Stomach smooth muscle (tissue), 2 donors: Measurements from ENCODE around the gene BMP6.
"Not testable (repeated sequence)": the region's sequence is repeated elsewhere in the genome, so short reads cannot be mapped to it uniquely, and the experiment has no call there.

Experiments
- H3K27ac ChIP-seq: one replicate; pipeline ENCODE4 v1.7.0; 2013; ENCODE audit warnings: mild to moderate bottlenecking, low read length, inconsistent platforms
- H3K27me3 ChIP-seq, 2 donors: one replicate each; pipeline ENCODE4 v1.7.0; 2013; ENCODE audit warnings: low read length in 2 of 2; ENCODE audit not compliant: insufficient read depth in 2 of 2, control insufficient read depth in 1 of 2
- H3K36me3 ChIP-seq, 2 donors: one replicate each; pipeline ENCODE4 v1.7.0; 2013; ENCODE audit warnings: low read length in 2 of 2; ENCODE audit not compliant: control insufficient read depth in 2 of 2, insufficient read depth in 2 of 2
- H3K4me1 ChIP-seq: one replicate; pipeline ENCODE4 v1.7.0; 2013; ENCODE audit warnings: low read length; ENCODE audit not compliant: control insufficient read depth, insufficient read depth
- H3K4me3 ChIP-seq, 2 donors: one replicate each; pipeline ENCODE4 v1.7.0; 2013; ENCODE audit warnings: low read length in 2 of 2
- H3K9ac ChIP-seq, 2 donors: one replicate each; pipeline ENCODE4 v1.7.0; 2013; ENCODE audit warnings: low read length in 2 of 2, mild to moderate bottlenecking in 1 of 2
- H3K9me3 ChIP-seq, 2 donors: one replicate each; pipeline ENCODE4 v1.7.0; 2013; ENCODE audit warnings: low read length in 2 of 2; ENCODE audit not compliant: control insufficient read depth in 2 of 2
- donor health status: healthy.
- donor health status: Pancreatic carcinoma.

The BMP6 gene

DNA sequence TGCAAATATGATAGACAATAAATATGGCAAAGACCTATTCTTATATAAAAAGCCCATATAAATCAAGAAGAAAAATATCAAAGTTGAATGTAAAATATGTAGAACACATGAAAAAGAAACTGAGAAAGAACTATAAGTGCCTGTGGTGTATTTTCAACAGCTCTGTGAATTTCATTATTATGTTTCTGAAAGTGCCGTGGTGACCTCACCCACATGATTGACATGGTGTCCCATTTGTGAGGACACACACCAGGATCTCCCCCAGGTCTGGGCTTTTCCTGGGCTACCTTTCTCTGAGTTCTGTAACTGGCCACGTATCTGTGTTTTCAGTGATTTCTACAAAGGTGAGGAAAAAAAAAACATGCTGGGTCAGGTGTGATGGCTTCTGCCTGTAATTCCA, 86.7 kb downstream of the BMP6 start:
- H3K9me3 ChIP-seq = no peaks in the 10 kb centered on the region
- H3K36me3 ChIP-seq = no peaks in the 10 kb centered on the region
- H3K4me3 ChIP-seq = no peak overlapping the region
- no peak overlapping the region for H3K9ac ChIP-seq
- no peaks in the 10 kb centered on the region for H3K27me3 ChIP-seq
- no peaks in the 10 kb centered on the region for H3K4me1 ChIP-seq
- no peak overlapping the region for H3K27ac ChIP-seq

- Histone ChIP-seq H3K36me3 (no peaks in the 10 kb centered on the region), H3K4me3 (no peak overlapping the region), H3K9me3 (no peaks in the 10 kb centered on the region), H3K9ac (no peak overlapping the region), H3K27me3 (no peaks in the 10 kb centered on the region), H3K27ac (no peak overlapping the region), H3K4me1 (no peaks in the 10 kb centered on the region)
These were observed 87.3 kb downstream of the BMP6 start for GRCh38 chr6:7813193-7813592.

DNA sequence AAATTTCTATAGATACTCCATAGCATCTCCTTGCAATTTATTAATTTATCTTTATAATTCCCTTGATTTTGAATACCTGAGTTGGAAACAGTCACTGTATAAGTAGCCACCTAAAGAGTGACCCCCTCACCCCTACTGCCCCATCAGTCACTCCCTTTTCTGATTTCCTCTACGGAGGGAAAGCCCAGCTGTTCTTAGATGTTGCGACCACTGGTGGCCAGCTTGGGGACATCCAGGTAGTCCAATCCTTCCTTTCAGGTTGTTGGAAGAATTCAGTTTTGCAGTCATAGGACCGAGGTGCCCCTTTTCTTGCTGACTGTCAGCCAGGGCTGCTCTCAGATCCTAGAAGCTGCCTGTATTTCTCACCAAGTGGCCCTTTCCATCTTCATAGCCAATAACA, 87.8 kb downstream of the BMP6 start:
- no peaks in the 10 kb centered on the region for H3K4me1 ChIP-seq
- H3K4me3 ChIP-seq = no peak overlapping the region
- no peak overlapping the region for H3K27ac ChIP-seq
- no peak overlapping the region for H3K9ac ChIP-seq
- no peaks in the 10 kb centered on the region for H3K36me3 ChIP-seq
- no peaks in the 10 kb centered on the region for H3K27me3 ChIP-seq
- no peaks in the 10 kb centered on the region for H3K9me3 ChIP-seq

- Histone ChIP-seq H3K9me3 (no peaks in the 10 kb centered on the region), H3K4me3 (no peak overlapping the region), H3K27ac (no peak overlapping the region), H3K9ac (no peak overlapping the region), H3K4me1 (no peaks in the 10 kb centered on the region), H3K27me3 (no peaks in the 10 kb centered on the region), H3K36me3 (no peaks in the 10 kb centered on the region)
These were observed 89.8 kb downstream of the BMP6 start for GRCh38 chr6:7815716-7816115.

- H3K9ac ChIP-seq, H3K27ac ChIP-seq, H3K36me3 ChIP-seq, H3K4me3 ChIP-seq, H3K27me3 ChIP-seq, H3K9me3 ChIP-seq, H3K4me1 ChIP-seq: not testable (repeated sequence)
These were observed 91.3 kb downstream of the BMP6 start for GRCh38 chr6:7817184-7817583.

- H3K27ac ChIP-seq = no peak overlapping the region
- H3K4me1 ChIP-seq = no peaks in the 10 kb centered on the region
- H3K36me3 ChIP-seq = no peaks in the 10 kb centered on the region
- no peaks in the 10 kb centered on the region for H3K9me3 ChIP-seq
- no peak overlapping the region for H3K9ac ChIP-seq
- H3K27me3 ChIP-seq = no peaks in the 10 kb centered on the region
- no peak overlapping the region for H3K4me3 ChIP-seq
These were observed 92.6 kb downstream of the BMP6 start for GRCh38 chr6:7818257-7819214.

DNA sequence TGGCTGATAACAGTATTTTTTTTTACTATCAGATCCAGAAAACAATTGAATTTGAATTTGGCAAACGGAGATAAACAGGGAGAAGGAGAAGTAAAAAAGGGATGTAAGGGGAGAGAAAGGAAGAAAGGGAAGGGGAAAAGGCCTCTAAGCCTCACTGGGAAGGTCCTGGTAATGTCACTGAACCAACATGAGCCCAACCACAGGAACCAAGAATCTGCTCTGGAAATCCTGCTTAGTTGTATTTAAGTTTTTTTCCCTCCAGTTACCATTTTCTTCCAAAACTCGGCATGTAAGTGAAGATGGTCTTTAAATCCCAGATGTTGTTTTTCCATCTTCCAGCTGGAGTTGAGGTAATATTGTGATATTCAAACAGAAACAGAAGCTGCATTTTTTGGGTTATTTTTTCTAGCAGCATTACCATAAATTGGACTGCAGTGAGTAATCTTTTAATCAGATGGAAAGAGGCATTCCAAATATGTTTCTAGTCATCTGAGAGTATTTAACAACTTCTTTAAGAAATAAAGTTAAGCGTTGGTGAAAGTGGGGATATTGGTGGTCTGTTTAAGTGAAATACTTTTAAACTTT, 93.6 kb downstream of the BMP6 start:
- H3K36me3 ChIP-seq = no peaks in the 10 kb centered on the region
- H3K27me3 ChIP-seq = no peaks in the 10 kb centered on the region
- H3K9ac ChIP-seq = no peak overlapping the region
- H3K4me3 ChIP-seq = no peak overlapping the region
- no peak overlapping the region for H3K27ac ChIP-seq
- H3K4me1 ChIP-seq = no peaks in the 10 kb centered on the region
- H3K9me3 ChIP-seq = no peaks in the 10 kb centered on the region

DNA sequence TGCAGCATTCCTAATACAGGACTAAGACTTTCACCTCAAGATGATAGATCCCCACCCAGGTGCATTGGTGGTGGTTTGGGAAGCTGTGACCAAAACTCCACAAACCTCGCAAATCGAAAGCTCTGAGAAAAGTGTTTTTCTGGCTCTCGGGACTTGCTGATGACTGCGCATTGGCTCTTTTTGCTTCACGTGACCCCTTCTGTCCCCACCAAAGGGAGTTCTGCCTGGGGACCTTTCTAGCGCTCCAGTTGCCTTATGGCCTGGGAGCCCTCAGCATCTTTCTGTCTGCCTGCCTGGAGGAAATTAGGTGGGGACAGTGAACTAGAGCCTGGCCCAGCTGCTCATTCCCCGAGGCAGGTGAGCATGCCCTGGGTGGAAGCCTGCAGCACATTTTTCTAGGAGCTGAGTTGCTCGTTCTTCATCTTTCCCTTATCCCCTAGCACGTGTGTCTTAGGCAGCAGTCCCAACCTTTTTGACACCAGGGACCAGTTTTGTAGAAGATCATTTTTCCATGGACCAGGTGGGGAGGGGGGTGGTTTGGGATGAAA, 94.5 kb downstream of the BMP6 start:
- H3K27me3 ChIP-seq = no peaks in the 10 kb centered on the region
- H3K4me1 ChIP-seq = no peaks in the 10 kb centered on the region
- no peaks in the 10 kb centered on the region for H3K9me3 ChIP-seq
- no peak overlapping the region for H3K27ac ChIP-seq
- H3K36me3 ChIP-seq = no peaks in the 10 kb centered on the region
- H3K9ac ChIP-seq = no peak overlapping the region
- H3K4me3 ChIP-seq = no peak overlapping the region

DNA sequence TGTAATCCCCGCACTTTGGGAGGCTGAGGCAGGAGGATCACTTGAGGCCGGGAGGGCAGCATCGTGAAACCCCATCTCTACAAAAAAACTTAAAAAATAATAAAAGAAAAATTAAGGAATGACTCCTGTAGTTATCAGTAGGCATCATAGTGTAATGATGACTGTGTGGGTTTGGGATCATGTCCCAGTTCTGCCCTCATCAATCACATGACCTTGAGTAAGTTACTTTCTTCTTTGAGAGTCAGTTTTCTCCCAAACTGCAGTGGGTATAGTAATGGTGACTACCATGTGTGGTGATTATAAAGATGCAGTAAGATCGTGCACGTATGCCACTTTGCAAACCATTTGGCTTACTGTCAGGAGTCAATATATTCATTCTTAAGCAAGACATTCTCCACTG, 95.5 kb downstream of the BMP6 start:
- Histone ChIP-seq H3K27ac (no peak overlapping the region), H3K9me3 (no peaks in the 10 kb centered on the region), H3K36me3 (no peaks in the 10 kb centered on the region), H3K27me3 (no peaks in the 10 kb centered on the region), H3K4me1 (no peaks in the 10 kb centered on the region), H3K4me3 (no peak overlapping the region), H3K9ac (no peak overlapping the region)

DNA sequence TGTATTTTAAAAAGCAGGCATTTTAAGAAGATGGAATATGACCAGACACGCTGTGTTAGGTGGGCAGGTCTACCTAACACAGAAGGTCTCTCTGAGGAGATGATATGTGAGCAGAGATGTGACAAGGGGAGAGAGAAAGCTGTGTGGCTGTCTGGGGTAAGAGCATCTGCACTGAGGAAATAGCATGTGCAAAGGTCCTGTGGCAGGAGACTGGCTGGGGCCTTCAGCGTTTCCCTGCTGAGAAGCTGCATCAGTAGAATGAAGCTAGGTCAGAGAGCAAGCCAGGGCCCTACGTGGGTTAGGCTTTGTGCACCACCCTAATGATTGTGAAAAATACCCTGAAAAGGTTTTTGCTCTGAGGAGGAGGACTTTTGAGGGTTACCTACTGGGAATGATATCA, 97.7 kb downstream of the BMP6 start:
- H3K4me3 ChIP-seq = no peak overlapping the region
- no peaks in the 10 kb centered on the region for H3K36me3 ChIP-seq
- no peak overlapping the region for H3K27ac ChIP-seq
- no peaks in the 10 kb centered on the region for H3K27me3 ChIP-seq
- no peak overlapping the region for H3K9ac ChIP-seq
- no peaks in the 10 kb centered on the region for H3K9me3 ChIP-seq
- H3K4me1 ChIP-seq = peaks cover 4% of the 10 kb centered on the region

DNA sequence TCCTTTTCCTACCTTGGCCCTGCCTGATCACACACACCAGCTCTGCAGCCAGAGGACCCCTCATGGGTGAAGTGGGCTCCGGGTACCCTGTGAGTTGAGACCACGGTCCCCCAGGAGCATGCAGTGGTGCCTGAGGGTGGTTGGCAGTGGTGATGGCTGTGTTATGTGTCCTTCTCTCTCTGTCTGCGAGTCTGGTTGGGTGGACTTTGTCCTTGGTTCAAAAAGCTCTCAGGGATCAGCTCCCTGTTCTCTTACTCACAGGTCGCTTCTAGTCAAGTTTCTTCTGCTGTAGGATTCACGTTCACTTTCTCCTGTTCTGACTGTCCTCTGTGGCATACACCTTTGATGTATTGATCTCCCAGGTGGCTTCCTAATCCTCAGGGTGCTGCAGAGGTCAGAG, 100.1 kb downstream of the BMP6 start:
- Histone ChIP-seq H3K27me3 (no peaks in the 10 kb centered on the region), H3K9ac (no peak overlapping the region), H3K27ac (no peak overlapping the region)

More for the DNA sequence above, 100.1 kb downstream of the BMP6 start:
- Histone ChIP-seq H3K4me1 (peaks cover 4% of the 10 kb centered on the region), H3K9me3 (no peaks in the 10 kb centered on the region), H3K4me3 (no peak overlapping the region), H3K36me3 (no peaks in the 10 kb centered on the region)
